Stimulated activated CD4-positive, alpha-beta T cell treated with anti-CD3 and anti-CD28 coated beads, Interleukin-4, amount 100 ng/mL, for 1 hour (primary cell): ENCODE measurements around the gene ADARB1.
A peak's percentile ranks its signal among the peaks of the same experiment; 100 is the strongest.
"Not testable (repeated sequence)": the region's sequence is repeated elsewhere in the genome, so short reads cannot be mapped to it uniquely, and the experiment has no call there.

Experiments
- DNase-seq: peaks from one replicate; pipeline ENCODE4 v3.0.0-alpha.2; 2020

The ADARB1 gene, protein sequence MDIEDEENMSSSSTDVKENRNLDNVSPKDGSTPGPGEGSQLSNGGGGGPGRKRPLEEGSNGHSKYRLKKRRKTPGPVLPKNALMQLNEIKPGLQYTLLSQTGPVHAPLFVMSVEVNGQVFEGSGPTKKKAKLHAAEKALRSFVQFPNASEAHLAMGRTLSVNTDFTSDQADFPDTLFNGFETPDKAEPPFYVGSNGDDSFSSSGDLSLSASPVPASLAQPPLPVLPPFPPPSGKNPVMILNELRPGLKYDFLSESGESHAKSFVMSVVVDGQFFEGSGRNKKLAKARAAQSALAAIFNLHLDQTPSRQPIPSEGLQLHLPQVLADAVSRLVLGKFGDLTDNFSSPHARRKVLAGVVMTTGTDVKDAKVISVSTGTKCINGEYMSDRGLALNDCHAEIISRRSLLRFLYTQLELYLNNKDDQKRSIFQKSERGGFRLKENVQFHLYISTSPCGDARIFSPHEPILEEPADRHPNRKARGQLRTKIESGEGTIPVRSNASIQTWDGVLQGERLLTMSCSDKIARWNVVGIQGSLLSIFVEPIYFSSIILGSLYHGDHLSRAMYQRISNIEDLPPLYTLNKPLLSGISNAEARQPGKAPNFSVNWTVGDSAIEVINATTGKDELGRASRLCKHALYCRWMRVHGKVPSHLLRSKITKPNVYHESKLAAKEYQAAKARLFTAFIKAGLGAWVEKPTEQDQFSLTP

DNA sequence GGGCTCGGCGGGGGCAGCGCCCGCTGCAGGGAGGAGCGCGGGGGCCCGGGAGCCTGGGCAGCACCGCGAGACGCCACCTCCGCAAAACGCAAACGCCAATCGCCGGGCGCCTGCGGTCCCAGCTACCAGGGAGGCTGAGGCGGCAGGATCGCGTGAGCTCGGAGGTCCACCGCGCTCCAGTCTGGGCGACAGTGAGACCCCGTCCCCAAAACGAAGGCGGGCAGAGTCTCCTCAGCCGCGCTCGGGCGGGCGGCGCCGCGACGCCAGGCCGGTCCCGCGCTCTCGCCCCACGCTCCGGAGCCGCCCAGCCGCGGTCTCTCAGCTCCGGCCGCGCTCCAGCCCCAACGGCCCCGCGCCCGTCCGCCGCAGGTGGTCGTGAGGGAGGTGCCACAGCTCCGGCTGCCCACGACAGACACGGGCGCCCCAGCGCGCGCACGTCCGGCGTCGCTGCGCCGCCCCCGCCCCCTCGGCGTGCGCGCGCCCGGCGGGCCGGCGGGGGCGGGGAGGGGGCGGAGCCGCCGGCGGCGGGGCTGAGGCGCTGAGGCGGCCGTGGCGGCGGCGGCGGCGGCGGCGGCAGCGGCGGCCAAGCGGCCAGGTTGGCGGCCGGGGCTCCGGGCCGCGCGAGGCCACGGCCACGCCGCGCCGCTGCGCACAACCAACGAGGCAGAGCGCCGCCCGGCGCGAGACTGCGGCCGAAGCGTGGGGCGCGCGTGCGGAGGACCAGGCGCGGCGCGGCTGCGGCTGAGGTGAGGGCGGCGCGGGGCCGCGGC is at the start of gene ADARB1:
Gene ADARB1, plus strand, starts transcription at position 533 of the 770 bp plus-strand sequence. CDS start 97,077 bp downstream, outside the sequence.
- DNase-seq: peak; percentile 68

DNA sequence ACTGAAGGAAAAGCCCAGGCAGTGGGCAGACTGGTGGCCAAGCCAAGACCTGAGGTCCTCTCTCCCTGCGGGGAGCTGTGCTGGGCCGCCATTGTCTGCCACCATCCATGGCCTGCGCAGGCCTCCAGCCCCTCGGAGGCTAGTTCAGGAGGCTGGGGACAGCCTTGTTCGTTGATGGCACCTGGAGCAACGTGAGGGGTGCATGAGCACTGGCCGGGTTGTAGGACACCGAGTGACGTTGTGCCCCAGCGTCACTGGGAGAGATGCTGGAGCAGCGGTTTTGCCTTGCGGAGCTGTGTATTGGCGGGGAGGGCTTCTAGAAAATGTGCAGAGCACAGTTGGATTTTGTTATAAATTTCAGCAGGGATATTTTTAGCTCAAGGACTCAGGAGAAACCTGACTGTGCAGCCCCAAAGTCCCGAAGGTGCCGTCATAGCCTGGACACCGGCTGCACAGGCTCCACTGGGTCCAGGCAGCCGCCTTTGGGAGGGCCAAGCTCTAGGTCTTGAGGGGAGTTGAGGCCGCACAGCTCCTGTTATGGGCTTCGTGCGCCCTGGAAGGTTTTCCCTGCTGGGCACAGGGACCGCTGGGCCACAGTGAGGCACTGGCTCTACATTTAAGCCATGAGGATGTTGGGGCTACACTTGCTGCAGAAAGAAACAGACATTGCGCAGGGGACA is 48.2 kb upstream of the ADARB1 start:
- no peak for DNase-seq

DNA sequence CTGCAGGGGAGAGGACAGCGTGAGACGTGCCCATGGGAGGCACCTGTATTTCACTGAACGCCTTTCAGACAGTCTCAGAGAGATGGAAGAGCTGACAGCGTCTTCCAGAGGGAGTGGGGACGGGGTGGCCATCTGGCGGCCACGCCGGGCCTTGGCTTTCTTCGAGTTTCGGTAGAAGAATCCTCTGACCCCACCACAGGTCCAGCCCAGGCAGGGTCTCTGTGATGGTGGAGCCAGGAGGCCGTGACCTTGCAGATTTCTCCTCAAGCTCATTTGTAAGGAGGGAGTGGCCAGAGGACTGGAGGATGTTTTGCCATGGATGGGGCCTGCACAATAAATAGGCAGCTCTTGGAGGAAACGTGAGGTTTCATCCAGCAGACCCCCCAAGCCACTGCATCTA is 47.6 kb upstream of the ADARB1 start:
- DNase-seq: no peak

DNA sequence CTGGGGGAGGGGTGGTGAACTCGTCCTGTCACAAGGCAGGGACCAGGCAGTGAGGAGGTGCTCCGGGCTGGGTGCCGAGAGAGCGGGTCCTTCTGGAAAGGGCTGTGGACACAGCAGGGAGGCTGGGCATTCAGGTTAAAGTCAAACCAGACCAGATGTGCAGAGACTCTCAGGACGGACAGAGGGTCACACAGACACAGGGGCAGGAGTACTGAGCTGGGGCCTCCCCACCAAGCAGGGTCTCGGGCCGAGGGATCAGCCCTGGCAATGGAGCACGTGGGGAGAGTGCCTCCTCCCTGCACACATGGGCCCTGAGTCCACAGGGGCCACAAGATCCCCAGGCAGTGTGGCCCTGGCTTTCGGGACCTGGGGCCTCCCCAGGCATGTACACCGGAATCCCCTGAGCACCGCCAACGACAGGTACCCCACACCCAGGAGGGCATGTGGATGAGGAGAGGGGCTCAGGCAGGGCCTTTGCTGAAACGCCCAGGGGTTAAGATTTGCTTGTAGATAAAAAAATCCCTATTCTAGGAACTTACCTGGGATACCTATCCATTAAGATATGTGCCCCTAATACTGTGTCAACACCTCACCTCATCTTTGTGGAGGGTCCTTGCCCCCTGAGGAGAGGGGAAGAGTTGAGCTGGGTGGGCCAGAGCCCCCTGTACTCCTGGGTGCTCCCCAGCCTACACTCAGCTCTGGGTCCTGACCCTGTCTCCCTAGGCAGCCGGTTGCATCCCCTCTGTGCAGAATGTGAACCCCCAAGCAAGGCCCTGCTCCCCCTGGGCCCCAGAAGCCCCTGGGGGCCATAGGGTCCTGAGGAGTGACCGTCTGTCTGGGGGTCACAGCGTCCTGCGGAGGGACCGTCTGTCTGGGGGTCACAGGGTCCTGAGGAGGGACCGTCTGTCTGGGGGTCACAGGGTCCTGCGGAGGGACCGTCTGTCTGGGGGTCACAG is 46.9 kb upstream of the ADARB1 start:
- DNase-seq: no peak

DNA sequence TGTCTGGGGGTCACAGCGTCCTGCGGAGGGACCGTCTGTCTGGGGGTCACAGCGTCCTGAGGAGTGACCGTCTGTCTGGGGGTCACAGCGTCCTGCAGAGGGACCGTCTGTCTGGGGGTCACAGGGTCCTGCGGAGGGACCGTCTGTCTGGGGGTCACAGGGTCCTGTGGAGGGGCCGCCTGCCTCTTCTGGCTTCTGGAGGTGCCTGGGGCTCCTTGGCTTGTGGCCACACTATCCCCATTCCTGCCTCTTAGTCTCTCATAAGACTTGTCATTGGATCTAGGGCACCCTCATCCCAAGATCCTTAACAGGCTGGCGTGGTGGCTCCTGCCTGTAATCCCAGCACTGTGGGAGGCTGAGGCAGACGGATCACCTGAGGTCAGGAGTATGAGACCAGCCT is 45.7 kb upstream of the ADARB1 start:
- DNase-seq: not testable (repeated sequence)

DNA sequence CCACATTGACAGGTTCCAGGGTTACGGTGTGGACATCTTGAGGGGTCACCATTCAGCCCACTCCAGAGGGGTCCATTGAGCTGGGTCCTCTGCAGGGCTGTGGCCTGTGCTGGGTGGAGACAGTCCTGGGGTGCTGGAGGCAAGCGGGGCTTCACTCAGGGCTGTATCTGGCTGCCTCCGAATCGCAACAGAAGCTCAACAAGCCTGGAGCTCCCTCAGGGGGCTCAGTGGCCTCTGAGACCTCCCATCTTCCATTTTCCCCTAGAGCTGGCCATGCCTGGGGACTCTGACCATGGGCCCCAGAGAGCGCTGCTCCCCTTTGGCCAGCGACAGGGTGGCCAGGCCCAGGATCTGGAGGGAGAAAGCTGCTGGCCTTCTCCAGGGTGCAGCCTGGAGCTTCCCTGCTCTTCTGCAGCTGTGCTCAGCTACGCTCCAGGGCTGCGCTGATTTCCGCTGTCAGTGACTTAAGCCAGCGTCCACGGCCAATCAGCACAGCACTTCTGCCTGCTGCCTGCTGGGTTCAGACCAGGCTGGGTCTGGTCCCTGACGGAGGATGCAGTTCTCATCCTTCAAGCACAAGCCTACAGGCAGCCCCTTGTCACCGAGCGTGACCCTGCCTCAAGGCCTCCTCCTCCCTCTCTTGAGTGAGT is 45.0 kb upstream of the ADARB1 start:
- no peak for DNase-seq

DNA sequence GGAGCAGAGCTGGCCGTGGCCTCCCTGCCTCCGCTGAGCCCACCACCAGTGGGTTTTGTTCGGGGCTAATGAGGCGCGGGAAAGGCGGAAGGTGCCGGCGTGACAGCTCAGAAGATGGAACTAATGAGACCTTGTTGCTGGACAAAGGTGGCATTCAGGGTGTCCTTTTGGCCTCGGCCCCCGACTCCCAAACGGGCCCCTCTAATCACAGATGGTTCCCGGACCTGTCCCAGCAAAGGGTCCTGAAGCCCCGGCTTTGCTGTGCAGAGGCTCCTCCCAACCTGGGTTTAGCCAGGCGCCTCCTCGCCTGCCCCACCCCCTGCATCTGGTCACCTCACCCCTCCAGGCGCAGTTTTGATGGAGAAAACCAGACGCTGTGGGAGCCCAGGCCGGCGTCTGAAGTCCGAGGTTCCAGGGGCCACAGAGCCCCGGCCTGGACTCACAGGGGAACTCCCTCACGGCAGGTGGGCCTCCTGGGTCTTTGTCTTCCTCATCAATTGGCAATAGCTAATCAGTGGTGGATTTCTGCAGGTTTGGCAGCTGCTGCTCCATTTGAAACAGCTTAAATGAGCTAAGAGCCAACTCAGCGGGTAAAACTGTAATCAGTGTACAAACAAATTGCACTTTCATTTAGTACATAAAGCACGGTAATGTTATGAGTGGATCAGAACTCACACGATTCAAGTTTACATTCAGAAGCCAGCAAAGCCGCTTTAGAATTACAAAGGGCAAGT is 44.3 kb upstream of the ADARB1 start:
- DNase-seq: no peak

DNA sequence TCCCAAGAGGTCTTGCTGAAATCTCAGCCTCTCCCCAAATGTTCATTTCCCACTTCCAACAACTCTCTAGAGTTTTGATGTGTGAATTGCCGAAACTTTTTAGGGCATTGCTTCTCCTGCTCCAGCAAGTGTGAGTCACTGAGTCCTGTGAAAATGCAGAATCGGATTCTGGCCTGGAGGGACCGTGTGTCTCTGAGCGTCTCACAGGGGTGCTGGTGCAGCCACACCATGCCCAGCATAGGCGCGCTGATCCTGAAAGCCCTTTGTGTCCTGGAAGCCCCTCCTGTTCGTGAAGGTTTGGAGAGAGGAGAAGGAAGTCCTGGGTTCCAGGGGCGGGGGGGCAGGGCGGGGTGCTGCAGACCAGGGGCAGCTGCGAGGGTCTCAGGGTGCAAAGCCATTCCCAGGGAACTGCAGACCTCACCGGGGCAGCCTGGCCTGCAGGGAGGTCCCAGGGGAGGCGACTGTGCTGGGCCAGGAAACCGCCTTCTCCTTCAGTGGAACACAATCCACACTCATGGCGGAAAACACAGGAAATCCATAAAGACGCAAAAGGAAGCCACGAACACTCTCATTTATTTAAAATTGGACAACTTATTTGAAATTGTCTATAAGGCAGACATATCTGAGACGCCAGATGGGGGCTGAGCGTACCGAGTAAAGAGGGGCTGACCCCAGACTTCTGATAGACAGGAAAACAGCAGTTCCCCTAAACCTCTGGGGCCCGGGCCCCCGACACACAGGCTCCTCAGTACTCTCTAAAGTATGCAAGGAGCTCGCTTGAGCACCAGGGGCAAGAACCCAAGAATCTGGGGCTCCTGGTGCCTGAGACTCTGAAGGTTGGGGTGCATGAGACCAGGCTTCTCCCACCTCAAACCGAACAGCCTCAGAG is 43.5 kb upstream of the ADARB1 start:
- DNase-seq: no peak

DNA sequence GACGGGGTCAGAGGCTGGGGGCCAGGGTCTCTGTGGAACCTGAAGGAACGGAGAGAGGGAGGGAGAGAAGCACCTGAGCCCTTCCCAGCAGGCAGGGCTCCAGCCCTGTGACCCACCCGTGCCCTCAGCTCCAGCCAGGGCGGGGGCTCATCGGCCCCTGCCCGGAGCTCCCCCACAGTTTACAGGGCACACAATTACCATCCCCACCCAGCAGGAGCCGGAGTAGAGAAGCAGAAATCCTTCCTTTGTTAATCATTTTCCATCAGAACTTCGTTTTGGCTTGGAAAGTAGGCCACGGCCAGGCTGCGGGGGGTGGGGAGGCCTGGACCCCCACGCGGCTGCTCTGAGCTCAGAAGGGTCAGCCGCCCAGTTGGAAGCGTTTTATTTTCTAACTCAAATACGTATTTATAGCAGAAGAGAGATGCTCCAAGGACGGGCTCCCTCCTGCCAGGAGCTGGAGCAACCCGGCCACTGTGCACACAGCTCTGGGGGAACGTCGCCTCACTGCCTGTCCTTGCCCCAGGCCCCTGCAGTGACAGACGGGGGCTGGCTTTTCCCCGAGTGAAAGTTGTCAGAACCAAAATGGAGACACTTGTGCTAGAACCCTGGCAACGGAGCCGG is 42.7 kb upstream of the ADARB1 start:
- no peak for DNase-seq

DNA sequence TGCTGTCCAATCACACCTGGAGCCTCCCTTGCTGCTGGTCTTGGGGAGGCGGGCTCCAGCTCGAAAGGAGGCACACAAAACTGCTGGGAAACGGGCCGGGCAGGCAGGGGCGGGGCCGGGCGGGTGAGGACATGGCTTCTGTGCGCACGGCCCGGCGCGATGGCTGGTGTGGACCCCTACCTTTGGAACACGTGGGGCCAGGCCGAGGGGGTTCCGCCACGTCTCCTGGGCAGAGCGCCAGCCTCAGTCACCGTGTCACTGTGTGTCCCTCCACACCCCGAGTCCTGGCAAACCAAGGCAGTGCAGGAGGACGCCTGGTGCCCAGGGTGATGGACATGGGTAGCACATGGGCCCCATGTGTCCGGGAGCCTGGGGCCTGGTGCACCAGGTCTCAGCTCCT is 42.0 kb upstream of the ADARB1 start:
- DNase-seq: no peak

DNA sequence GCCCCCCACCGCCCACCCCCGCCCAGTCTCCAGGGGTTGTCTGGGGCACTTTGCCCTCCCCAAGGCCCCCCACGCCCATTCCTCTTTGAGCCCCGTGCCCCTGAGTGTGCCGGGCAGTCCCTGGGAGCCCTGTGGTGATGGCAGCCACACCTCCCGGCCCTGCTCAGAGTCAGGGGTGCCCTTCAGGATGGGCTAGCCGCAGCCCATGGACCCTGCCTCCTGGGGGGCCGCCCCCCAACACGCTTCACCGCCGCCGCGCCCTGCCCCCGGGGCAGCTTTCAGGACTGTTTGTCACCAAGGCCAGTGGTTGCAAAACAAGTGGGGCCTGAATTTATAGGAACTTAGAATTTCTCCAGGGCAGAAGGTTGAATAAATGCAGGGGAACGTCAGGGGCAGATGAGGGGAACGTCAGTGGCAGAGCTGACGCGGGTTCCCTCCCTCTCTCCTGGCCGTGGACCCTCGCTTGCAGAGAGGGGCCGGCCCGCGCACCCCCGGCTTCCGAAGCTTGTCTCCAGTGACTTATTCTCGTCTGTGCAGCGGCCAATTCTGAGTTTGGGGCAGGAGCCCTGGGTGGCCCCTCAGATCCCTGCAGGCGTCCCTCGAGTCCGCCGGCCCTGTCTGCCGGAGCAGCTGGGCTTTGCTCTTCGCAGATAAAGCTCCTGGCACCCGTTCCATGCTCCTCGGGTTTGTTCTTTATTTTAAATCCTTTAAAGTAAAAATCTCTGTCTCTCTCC is 41.2 kb upstream of the ADARB1 start:
- DNase-seq: no peak

DNA sequence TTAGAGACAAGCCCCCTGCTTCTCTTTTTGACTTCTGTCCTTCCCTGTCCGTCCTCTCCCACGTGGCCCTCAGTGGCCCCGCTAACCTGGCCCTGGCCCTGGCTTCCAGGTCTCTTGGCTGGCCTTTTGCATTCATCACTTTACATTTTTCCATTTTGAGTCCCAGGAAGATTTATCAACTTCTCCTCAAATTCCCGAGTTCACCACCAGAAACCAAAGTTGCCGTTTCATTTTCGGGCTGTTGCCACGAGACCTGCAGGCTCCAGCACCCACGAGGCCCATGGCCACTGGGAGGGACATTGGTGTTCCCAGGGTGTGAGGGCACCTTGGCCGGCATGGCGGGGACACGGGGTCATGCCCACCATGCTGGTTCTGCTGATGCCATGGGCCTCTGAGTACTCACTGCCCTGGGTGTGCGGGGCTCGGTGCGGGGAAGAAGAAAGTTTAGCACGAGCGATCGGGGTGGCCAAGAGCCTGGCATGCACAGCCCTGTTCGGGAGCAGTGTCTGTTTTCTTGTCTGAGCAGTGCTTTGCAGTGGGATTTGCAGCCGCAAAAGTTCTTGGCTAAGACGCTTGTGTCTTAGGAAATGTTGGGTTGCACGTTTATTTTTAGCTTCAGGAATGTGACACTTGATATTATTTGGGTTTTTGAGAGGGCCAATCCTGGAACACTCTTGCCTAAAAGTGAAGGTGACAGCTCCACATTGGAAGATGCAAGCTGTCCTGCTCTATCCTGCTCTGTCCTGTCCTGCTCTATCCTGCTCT is 40.4 kb upstream of the ADARB1 start:
- no peak for DNase-seq

DNA sequence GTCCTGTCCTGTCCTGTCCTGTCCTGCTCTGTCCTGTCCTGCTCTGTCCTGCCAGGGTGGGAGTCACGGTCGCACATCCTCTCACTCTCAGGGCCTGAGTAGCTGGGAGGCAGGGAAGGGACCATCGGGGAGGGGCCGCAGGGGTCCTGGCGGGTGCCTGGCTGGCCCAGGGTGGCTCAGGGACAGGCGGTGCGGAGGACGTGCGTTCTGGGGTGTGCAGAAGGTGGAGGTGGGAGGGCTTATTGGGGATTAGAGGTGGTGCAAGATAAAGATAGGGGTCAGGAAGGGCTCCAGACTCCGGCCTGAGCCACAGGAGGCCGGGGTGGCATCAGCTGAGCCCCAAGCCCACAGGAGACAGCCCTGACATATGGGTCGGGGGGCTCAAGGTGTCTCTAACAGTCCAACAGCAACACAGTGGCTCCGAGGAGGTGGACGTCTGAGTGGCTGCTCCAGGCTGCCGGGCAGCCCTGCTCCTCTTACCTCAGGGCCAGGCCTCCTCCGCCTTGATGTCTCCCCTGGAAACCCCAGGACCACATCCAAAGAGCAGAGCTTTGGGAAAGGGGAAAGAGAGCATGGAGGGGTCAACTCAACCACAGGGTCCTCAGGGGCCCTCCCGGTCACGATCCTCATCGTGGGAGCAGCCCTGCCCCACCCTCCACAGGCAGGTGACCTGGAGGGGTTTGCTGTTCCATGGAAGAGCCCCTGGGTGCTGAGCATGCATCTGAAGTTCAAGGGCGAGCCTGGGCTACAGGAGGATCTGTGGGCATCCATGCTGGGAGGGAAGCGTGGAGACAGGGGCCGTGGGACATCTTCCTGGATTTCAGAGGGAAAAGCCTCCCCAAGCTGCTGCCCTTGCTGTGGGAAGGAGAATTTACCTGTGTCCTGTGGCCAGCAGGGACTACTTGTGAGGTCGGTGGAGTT is 39.6 kb upstream of the ADARB1 start:
- DNase-seq: no peak

DNA sequence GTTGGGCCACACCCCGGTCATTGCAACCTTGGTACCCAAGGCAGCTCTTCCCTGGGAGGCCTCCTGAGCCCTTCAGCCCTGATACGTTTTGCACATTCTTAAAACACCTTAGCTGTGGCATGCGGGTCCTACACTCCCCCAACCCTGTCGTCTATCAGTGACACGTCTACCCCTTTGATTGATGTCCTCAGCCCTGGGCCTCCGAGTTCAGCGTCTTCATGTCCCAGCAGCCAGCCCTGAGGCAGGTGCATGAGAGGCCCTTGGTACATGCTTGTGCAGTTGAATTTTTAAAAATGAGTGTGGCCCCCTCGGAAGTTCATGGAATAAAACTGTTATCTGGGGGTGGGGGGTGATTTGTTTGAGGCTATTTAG is 38.9 kb upstream of the ADARB1 start:
- DNase-seq: no peak

DNA sequence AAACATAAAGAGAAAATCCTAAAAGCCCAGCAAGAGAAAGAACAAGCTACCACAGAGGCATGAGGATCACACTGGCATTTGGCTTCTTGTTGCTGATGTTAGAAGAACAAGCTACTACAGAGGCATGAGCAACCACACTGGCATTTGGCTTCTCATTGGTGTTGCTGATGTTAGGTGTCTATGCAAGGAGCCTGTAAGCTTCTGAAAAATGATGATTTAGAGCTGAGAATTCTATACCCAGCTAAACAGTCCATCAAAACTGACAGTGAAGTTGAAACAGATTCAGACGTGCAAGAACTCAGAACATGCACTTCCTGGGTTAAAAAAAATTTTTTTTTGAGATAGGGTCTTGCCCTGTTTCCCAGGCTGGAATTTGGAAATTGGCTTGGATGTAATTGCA is 37.8 kb upstream of the ADARB1 start:
- no peak for DNase-seq

DNA sequence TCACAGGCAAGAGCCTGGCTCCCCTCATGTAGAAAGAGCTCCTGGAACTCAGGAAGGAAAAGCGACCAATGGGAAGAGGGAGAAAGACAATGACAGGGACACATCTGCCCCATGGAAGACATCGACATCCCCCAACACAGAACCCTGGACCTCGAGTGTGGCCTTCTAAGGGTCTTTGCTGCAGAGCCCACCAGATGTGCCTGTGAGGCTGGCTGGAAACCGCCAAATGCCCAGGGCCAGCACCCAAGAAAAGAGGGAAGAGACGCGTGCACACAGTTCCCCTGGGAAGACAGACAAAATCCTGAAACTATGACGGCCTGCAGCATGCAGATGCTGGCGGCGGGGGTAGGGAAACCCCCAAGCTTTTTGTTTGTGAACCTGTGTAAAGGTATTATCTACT is 36.4 kb upstream of the ADARB1 start:
- DNase-seq: no peak
